ENCODE measurements around the gene SP6.
A peak's percentile ranks its signal among the peaks of the same experiment; 100 is the strongest.

SP6 gene

GRCh38 chr17:47831003-47831933 is 19.7 kb downstream of the SP6 start, which contains the start of the genes LRRC46 and MRPL10:
TSS of gene LRRC46 (plus strand) at chr17:47831670. CDS start at chr17:47831990, 320 bp downstream.
TSS of gene MRPL10 (minus strand) at chr17:47831541. CDS start at chr17:47831511, 30 bp downstream.
- peak; percentile 92 to 97 (median 93) for DNase-seq

- no peak for DNase-seq
These were observed 20.5 kb downstream of the SP6 start for GRCh38 chr17:47830396-47831002.

- DNase-seq = no peak
These were observed 21.1 kb downstream of the SP6 start for GRCh38 chr17:47829870-47830269.

- DNase-seq = no peak
These were observed 27.4 kb downstream of the SP6 start for GRCh38 chr17:47823519-47823918.

GRCh38 chr17:47822785-47823184 is 28.2 kb downstream of the SP6 start:
- no peak for DNase-seq

GRCh38 chr17:47821424-47822391 is 29.3 kb downstream of the SP6 start, which contains the start of gene OSBPL7:
TSS of gene OSBPL7 (minus strand) at chr17:47821794. CDS start at chr17:47820278, 1,516 bp downstream.
- peak; percentile 57 to 85 (median 76) for DNase-seq

GRCh38 chr17:47821031-47821423 is 29.9 kb downstream of the SP6 start:
- no peak for DNase-seq

- DNase-seq = no peak
These were observed 30.8 kb downstream of the SP6 start for GRCh38 chr17:47820033-47820789.

- DNase-seq = no peak
These were observed 31.5 kb downstream of the SP6 start for GRCh38 chr17:47819475-47819874.

- no peak for DNase-seq
These were observed 32.8 kb downstream of the SP6 start for GRCh38 chr17:47818002-47818695.

- DNase-seq = no peak
These were observed 34.0 kb downstream of the SP6 start for GRCh38 chr17:47816947-47817346.

- no peak for DNase-seq
These were observed 34.7 kb downstream of the SP6 start for GRCh38 chr17:47816111-47816735.

- DNase-seq = no peak
These were observed 35.7 kb downstream of the SP6 start for GRCh38 chr17:47815106-47815918.

- no peak for DNase-seq
These were observed 37.4 kb downstream of the SP6 start for GRCh38 chr17:47813512-47814031.

- no peak for DNase-seq
These were observed 37.9 kb downstream of the SP6 start for GRCh38 chr17:47813077-47813476.

GRCh38 chr17:47812146-47812920 is 38.6 kb downstream of the SP6 start:
- no peak for DNase-seq

GRCh38 chr17:47811709-47812108 is 39.3 kb downstream of the SP6 start:
- no peak for DNase-seq

- DNase-seq = no peak
These were observed 39.9 kb downstream of the SP6 start for GRCh38 chr17:47810901-47811635.
